LHCN-M2 (cell line): Measurements from ENCODE around the gene SPTBN4. TPM values are rescaled to one million over a fixed set of nuclear protein-coding genes. Genes with fewer than 3 reads are reported as not detected.

Experiments used
- DNase-seq: peaks from one replicate; pipeline ENCODE4 v3.0.0-alpha.2; 2012; ENCODE audit warnings: low read depth
- total RNA-seq: library from RNA; depleted of rRNA; stranded (reverse); fragments of >200 nt; gene quantifications from 2 replicates; pipeline ENCODE4 v1.2.3, GENCODE V29; 2014

Gene SPTBN4
- total RNA-seq, 1 experiment from 2014 or later = 0.34 TPM

DNA sequence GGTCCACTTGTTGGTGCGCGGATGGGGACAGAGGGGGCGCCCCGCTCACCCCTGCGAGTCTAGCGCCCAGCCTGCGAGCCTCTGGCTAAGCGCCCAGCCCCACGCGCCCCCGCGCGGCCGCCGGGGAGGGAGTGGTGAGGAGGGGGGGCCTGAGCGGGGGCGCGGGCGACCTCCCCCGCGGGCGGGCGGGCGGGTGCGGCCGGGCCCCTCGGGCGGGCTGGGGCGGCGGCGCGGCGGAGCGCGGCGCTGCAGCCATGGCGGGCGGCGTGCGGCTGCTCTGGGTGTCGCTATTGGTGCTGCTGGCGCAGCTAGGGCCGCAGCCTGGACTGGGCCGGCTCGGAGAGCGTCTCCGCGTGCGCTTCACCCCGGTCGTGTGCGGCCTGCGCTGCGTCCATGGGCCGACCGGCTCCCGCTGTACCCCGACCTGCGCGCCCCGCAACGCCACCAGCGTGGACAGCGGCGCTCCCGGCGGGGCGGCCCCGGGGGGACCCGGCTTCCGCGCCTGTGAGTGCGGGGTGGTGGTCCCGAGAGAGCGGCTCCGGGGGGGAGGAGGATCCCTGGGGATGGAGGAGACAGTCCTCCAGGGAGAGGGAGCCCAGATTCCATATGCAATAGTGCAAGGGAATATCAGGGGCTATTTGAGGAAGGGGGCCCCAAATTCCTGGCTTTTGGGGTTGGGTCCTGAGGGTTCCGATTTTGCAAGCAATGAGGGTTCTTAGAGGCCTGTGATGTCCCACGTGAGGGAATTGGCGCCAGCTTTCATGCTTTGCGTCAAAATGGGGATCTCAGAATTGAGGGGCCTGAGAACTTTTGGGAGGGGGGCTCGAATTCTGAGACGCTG, 134.6 kb downstream of the SPTBN4 start, which contains the start of gene LTBP4:
Gene LTBP4 (plus strand): TSS at position 236 of the 841 bp plus-strand sequence. CDS start 19 bp downstream, at position 255.
- no peak for DNase-seq

DNA sequence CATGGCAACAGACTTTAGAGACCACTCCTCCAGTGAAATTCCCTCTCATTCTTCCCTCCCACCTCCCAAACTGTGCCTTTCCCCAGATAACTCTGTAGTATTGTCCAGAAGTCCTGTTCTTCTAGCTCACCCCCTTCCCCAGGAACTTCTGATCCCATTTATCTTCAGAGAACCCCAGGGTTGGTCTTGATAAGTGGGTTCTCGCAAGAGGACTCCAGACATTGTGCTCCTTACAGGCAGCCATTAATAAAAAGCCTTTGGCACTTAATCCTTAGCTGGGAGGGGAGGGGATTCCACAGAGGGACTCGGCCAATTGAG, 136.2 kb downstream of the SPTBN4 start:
- no peak for DNase-seq

DNA sequence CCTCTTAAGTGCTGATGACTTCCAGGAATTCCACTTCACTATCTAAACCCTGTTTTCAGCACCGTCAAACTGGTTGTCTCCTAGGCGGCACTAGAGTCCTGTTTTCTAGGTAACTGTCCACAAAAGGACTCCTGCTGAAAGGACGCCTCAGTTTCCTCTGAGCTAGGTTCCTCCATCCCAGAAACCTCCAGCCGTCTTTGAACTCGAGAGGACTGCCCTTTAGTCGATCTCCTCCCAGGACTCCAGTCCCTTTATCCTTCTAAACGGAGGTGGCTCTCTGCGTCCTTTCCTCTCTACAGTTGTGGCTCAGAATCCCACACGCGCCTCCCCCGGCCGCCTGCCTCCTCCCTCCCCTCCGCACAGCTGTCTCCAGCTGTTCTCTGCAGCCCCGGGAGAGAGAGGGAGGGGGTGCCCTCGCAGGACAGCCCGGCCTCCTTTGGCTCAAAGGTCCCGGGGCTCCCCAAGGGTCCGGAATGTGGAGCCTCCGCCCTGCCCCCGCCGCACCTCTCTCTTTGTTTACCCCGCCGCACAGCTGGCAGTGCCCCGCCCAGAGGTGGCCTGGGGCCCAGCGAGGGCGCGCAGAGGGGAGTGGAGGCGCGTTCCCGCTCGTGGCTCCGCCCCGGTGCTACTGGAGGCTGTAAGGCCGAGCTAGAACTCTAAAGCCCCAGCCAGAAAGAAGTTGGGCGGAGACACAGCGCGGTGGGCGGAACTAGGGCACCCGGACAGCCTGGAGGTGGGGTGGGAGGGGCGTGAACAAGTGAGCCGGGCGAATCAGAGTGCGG, 136.8 kb downstream of the SPTBN4 start:
- DNase-seq = peak; percentile 85

GRCh38 chr19:40604171-40604646, 137.4 kb downstream of the SPTBN4 start:
- no peak for DNase-seq

GRCh38 chr19:40604647-40605215, 137.9 kb downstream of the SPTBN4 start:
- DNase-seq = no peak

- no peak for DNase-seq
Observed at GRCh38 chr19:40605216-40605971, 138.6 kb downstream of the SPTBN4 start.

DNA sequence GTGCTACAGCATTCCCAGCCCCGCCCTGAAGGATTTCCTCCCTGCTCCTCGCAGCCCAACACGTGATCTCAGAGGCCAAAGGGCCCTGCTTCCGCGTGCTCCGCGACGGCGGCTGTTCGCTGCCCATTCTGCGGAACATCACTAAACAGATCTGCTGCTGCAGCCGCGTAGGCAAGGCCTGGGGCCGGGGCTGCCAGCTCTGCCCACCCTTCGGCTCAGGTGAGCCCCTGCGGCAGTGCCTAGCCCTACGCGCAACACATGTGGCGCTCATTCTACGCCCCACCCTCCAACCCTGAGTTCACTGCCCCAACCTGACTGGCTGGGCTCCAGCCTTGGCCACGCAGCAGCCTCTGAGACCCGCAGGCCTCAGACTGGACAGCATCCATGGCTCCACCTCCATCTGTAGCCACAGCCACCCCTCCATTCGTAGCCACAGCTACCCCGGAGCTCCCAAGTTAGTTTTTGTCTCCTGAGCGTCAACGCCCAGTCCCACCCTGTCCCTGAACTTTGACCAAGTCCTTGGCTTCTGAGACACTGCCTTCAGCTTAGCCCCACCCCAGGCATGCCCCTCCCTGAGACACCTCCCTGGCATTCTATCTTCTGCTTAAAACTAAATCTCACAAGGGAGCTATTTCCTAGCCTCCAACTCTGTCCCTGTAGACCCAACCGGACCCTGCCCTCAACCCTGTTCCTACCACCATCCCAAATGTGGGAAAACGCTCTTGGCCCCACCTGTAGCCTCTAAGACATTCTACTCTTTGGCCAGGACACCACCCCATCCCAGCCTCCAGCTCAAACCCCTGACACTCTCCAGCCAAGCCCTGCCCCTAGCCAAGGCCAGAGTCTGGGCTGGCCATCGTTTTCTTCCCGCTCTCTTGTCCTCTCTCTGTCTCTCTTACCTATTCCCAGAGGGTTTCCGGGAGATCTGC, 140.8 kb downstream of the SPTBN4 start:
- no peak for DNase-seq

GRCh38 chr19:40608240-40608621, 141.4 kb downstream of the SPTBN4 start:
- DNase-seq = no peak

GRCh38 chr19:40608957-40609356, 142.2 kb downstream of the SPTBN4 start:
- no peak for DNase-seq

DNA sequence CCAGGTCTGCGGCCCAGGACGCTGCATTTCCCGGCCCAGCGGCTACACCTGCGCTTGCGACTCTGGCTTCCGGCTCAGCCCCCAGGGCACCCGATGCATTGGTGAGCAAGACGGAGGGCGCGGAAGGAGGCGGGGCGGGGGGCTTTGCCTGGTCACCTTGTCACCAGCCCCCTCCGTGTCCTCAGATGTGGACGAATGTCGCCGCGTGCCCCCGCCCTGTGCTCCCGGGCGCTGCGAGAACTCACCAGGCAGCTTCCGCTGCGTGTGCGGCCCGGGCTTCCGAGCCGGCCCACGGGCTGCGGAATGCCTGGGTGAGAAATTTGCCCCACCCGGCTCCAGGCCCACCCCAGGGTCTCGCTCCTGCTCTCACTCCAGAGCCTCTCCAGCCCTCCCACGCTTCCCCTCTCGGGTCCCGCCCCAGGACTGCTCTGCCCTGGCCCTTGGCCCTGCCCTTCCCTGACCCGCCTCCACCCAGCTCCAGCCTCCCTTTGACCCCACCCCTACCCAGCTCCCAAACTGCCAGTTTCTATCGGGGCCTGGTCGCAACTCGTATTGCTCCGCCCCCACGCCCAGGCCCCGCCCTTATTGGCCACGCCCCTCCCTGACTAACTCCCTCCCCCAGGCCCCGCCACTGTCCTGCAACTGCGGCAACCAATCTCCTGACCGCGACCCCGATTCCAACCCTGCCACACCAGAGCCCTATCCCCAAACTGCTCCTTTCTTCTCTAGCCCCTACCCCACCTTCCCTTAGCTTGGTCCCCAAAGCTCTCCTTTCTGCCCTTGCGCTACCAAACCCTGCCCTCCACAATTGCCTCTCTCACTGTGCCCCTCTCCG, 143.0 kb downstream of the SPTBN4 start:
- DNase-seq = peak; percentile 74

GRCh38 chr19:40610396-40611064, 143.7 kb downstream of the SPTBN4 start:
- DNase-seq = no peak

- DNase-seq = no peak
Observed at GRCh38 chr19:40611096-40611495, 144.3 kb downstream of the SPTBN4 start.

DNA sequence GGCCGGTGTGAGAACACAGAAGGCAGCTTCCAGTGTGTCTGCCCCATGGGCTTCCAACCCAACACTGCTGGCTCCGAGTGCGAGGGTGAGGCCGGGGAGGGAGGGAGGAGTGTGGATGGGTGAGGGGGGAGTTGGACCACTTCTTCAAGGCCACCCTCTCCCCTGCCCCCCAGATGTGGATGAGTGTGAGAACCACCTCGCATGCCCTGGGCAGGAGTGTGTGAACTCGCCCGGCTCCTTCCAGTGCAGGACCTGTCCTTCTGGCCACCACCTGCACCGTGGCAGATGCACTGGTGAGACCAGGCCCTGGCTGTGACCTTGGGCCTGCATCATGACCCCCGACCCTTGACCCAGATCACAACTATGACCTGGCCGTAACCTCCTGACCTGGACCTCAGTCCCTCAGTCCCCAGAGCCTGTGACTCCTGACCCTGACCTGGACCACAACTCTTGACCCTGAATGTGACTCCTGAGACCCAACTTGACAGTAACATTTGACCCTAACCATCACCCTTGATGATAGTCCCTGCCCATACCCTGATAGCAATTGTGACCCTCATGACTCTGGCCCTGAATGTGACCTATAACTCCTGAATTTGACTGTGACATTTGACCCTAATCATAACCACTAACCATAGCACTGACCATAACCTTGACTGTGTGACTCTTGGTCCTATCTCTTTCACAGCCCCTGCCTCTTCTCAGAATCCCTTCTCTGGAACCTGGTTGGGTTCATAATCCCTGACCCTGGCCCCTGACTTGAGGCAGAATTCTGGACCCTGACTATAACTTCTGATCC, 145.3 kb downstream of the SPTBN4 start:
- no peak for DNase-seq

DNA sequence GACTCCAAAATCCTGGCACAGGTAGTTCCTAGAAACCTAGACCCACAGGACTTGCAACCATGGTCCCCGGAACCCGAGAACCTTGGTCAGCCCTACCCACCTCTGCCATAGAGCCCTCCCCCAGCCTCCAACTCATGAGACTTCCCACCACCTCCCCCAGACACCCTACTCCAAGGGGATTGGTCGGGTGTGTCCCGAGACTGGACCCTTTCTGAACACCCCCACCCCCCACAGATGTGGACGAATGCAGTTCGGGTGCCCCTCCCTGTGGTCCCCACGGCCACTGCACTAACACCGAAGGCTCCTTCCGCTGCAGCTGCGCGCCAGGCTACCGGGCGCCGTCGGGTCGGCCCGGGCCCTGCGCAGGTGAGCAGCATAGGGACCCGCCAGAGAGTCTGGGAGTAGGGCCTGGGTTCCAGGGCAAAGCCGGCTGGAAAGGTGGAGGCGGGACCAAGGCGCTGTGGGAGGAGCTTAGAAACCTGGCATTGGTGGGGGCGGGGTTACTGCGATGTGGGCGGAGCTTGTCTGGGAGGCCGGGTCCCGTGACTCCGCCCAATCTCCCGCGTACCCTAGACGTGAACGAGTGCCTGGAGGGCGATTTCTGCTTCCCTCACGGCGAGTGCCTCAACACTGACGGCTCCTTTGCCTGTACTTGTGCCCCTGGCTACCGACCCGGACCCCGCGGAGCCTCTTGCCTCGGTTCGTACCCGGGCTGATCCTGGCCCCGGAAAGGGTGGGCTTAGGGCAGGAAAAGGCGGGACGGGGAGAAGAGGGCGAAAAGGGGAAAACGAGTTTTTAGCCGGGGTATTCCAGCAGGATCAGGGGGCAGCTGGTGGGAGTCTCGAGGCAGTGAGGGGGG, 146.3 kb downstream of the SPTBN4 start:
- DNase-seq = no peak

- DNase-seq = no peak
Observed at GRCh38 chr19:40613690-40614621, 147.2 kb downstream of the SPTBN4 start.
